Measurements from ENCODE around the gene STRADB. TPM values are rescaled to one million over a fixed set of nuclear protein-coding genes. Genes with fewer than 3 reads are reported as not detected.

The STRADB gene
- total and polyA plus RNA-seq, 2 experiments from 2014 or later: 35.9 to 37.1 TPM

- Histone ChIP-seq H3K4me3 (no peak overlapping the region), H3F3A (replicated peaks; ENCODE audit: low read depth) (no peaks in the 10 kb centered on the region), H3K27ac (ENCODE audit: low read depth) (no peak overlapping the region), H3K36me3 (ENCODE audit: insufficient read depth) (no peaks in the 10 kb centered on the region), H3K27me3 (ENCODE audit: insufficient read depth) (no peaks in the 10 kb centered on the region), H4K20me1 (replicated peaks; ENCODE audit: insufficient read depth) (no peaks in the 10 kb centered on the region), H3K4me2 (peak overlapping the region; percentile 28; the same call in 1 of the 2 replicates), H3K79me2 (replicated peaks; ENCODE audit: insufficient read depth) (0 out of 2 replicates have a peak, but pooled peaks cover 5% of the 10 kb centered on the region), H2AFZ (no peak overlapping the region), H3K4me1 (ENCODE audit: insufficient read depth) (peaks cover 16% of the 10 kb centered on the region), H3K9me2 (ENCODE audit: insufficient read depth) (no peaks in the 10 kb centered on the region)
- Mint-ChIP-seq H3K4me1 (peaks cover 3% of the 10 kb centered on the region; the same call in 2 of the 3 replicates), H3K27me3 (ENCODE audit: insufficient read depth, low read depth, poor library complexity) (no peaks in the 10 kb centered on the region), H3K27ac (no peak overlapping the region), H3K36me3 (ENCODE audit: low read depth) (no peaks in the 10 kb centered on the region), H3K9me3 (no peaks in the 10 kb centered on the region), H3K4me3 (no peak overlapping the region)
- ATAC-seq (no peak), DNase-seq (ENCODE audit: low spot score) (no peak)
- TF ChIP-seq POLR2AphosphoS5 (IDR thresholded peaks at IDR 0.05; ENCODE audit: low read depth) (no peak), REST (IDR thresholded peaks at IDR 0.05; ENCODE audit: unreplicated experiment) (no peak), ZNF114 (CRISPR knock-in tag; IDR thresholded peaks at IDR 0.05) (no peak), STAT1 (IDR thresholded peaks at IDR 0.05; ENCODE audit: unreplicated experiment) (no peak), NANOG (IDR thresholded peaks at IDR 0.05; ENCODE audit: borderline replicate concordance) (no peak), JUNB (IDR thresholded peaks at IDR 0.05; ENCODE audit: unreplicated experiment) (no peak), EZH2phosphoT487 (IDR thresholded peaks at IDR 0.05; ENCODE audit: unreplicated experiment) (no peak), CREB1 (CRISPR knock-in tag; IDR thresholded peaks at IDR 0.05; ENCODE audit: low read depth) (no peak), EZH2 (IDR thresholded peaks at IDR 0.05; ENCODE audit: low read depth, unreplicated experiment) (no peak), ZNF331 (CRISPR knock-in tag; IDR thresholded peaks at IDR 0.05; ENCODE audit: low read depth) (no peak)
- TF ChIP-seq, protein P1, sequence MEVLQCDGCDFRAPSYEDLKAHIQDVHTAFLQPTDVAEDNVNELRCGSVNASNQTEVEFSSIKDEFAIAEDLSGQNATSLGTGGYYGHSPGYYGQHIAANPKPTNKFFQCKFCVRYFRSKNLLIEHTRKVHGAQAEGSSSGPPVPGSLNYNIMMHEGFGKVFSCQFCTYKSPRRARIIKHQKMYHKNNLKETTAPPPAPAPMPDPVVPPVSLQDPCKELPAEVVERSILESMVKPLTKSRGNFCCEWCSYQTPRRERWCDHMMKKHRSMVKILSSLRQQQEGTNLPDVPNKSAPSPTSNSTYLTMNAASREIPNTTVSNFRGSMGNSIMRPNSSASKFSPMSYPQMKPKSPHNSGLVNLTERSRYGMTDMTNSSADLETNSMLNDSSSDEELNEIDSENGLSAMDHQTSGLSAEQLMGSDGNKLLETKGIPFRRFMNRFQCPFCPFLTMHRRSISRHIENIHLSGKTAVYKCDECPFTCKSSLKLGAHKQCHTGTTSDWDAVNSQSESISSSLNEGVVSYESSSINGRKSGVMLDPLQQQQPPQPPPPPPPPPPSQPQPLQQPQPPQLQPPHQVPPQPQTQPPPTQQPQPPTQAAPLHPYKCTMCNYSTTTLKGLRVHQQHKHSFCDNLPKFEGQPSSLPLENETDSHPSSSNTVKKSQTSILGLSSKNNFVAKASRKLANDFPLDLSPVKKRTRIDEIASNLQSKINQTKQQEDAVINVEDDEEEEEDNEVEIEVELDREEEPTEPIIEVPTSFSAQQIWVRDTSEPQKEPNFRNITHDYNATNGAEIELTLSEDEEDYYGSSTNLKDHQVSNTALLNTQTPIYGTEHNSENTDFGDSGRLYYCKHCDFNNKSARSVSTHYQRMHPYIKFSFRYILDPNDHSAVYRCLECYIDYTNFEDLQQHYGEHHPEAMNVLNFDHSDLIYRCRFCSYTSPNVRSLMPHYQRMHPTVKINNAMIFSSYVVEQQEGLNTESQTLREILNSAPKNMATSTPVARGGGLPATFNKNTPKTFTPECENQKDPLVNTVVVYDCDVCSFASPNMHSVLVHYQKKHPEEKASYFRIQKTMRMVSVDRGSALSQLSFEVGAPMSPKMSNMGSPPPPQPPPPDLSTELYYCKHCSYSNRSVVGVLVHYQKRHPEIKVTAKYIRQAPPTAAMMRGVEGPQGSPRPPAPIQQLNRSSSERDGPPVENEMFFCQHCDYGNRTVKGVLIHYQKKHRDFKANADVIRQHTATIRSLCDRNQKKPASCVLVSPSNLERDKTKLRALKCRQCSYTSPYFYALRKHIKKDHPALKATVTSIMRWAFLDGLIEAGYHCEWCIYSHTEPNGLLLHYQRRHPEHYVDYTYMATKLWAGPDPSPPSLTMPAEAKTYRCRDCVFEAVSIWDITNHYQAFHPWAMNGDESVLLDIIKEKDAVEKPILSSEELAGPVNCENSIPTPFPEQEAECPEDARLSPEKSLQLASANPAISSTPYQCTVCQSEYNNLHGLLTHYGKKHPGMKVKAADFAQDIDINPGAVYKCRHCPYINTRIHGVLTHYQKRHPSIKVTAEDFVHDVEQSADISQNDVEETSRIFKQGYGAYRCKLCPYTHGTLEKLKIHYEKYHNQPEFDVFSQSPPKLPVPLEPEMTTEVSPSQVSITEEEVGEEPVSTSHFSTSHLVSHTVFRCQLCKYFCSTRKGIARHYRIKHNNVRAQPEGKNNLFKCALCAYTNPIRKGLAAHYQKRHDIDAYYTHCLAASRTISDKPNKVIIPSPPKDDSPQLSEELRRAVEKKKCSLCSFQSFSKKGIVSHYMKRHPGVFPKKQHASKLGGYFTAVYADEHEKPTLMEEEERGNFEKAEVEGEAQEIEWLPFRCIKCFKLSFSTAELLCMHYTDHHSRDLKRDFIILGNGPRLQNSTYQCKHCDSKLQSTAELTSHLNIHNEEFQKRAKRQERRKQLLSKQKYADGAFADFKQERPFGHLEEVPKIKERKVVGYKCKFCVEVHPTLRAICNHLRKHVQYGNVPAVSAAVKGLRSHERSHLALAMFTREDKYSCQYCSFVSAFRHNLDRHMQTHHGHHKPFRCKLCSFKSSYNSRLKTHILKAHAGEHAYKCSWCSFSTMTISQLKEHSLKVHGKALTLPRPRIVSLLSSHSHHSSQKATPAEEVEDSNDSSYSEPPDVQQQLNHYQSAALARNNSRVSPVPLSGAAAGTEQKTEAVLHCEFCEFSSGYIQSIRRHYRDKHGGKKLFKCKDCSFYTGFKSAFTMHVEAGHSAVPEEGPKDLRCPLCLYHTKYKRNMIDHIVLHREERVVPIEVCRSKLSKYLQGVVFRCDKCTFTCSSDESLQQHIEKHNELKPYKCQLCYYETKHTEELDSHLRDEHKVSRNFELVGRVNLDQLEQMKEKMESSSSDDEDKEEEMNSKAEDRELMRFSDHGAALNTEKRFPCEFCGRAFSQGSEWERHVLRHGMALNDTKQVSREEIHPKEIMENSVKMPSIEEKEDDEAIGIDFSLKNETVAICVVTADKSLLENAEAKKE (CRISPR knock-in tag; IDR thresholded peaks at IDR 0.05): no peak
- TF ChIP-seq, protein P2, sequence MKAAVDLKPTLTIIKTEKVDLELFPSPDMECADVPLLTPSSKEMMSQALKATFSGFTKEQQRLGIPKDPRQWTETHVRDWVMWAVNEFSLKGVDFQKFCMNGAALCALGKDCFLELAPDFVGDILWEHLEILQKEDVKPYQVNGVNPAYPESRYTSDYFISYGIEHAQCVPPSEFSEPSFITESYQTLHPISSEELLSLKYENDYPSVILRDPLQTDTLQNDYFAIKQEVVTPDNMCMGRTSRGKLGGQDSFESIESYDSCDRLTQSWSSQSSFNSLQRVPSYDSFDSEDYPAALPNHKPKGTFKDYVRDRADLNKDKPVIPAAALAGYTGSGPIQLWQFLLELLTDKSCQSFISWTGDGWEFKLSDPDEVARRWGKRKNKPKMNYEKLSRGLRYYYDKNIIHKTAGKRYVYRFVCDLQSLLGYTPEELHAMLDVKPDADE (IDR thresholded peaks at IDR 0.05): no peak
- TF ChIP-seq, protein P3, sequence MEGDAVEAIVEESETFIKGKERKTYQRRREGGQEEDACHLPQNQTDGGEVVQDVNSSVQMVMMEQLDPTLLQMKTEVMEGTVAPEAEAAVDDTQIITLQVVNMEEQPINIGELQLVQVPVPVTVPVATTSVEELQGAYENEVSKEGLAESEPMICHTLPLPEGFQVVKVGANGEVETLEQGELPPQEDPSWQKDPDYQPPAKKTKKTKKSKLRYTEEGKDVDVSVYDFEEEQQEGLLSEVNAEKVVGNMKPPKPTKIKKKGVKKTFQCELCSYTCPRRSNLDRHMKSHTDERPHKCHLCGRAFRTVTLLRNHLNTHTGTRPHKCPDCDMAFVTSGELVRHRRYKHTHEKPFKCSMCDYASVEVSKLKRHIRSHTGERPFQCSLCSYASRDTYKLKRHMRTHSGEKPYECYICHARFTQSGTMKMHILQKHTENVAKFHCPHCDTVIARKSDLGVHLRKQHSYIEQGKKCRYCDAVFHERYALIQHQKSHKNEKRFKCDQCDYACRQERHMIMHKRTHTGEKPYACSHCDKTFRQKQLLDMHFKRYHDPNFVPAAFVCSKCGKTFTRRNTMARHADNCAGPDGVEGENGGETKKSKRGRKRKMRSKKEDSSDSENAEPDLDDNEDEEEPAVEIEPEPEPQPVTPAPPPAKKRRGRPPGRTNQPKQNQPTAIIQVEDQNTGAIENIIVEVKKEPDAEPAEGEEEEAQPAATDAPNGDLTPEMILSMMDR (conservative IDR thresholded peaks at IDR 0.05; ENCODE audit: low read depth in 2 of 2): no peak
Observed at GRCh38 chr2:201414099-201415023, 37.2 kb upstream of the STRADB start.
